Right kidney (tissue), 1 donor: Measurements from ENCODE around the gene PSTK.

ENCODE experiments used
- DNase-seq: peaks from one replicate; pipeline ENCODE4 v3.0.0-alpha.2; 2016

The PSTK gene

DNA sequence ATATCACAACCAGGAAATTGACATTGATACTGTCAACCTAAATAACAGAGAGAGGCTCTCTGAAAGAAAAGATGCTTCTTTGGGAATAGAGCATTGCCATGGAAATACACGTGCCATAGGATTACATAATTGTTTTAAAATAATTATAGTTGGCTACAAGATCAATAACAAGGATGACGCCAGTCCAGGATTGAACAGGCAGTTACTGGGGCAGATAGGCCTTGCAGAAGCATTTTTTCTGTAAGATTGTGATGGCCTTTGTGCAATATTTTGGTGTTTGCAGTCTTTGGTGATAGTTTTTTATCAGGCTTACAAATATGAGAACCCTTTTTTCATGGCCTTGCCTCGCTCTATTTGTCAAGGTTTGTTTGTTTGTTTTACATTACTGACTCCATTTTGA is 39.1 kb downstream of the PSTK start:
- no peak for DNase-seq

DNA sequence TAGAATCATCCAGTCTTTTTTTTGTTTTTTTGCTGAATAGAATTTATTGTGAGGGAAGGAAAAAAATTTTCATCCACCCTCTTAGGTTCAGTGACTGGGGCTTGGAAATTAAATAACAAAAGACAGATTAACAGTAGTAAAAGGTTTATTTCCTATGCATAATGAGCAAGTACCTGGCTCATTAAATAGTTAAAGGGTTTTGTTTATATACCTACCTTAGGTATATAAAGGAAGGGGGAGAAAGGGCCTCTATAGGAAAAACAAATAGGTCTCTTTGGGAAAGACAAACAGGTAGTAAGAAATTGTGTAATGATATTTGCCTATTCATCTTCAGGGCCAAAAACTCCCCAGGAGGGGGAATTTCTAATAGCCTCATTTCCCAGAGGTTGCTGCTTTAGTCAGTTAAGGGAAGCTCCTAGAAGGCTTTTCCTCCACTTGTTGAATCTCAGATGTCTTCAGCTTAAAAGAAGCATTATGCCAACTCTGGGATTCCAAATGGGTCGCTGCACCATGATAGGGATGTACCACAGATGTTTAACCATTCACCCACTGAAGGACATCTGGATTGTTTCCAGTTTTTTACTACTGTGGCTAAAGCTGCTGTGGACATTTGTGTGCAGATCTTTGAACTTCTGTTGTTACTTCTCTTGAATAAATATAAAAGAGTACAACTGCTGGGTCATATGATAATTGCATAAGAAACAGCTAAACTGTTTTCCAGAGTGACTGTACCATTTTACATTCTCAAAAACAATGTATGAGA is 39.9 kb downstream of the PSTK start:
- no peak for DNase-seq

DNA sequence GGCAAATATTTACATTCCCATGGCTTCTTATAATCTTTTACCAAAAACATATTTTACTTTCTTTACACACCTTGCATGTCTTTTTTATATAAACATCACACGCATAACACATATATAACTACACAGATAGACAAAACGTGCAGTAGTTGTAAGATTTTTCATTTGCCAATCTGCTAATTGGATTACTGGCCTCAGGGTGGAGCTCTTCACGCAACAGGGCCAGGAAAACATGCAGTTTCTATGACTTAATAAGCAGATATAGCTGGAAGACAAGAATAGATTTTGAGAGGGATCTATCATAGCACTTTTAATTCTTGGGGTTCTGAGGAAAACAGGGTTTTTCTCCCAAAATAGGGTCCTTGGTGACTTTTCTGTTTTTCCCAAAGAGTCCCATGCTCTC is 41.3 kb downstream of the PSTK start:
- no peak for DNase-seq

DNA sequence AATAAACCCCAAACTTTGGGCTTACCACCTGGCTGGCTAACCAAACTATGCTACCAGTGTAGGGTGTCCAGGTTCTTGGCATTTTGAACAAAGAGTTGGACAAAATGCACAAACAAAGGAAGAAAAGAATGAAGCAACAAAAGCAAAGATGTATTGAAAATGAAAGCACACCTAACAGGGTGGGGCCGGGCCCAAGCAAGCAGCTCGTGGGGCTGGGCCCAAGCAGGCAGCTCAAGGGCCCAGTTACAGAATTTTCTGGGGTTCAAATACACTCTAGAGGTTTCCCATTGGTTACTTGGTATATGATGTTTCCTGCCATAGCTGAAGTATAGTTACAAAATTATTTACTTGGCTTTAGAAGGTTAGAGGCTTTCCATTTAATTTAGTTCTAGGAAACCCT is 44.3 kb downstream of the PSTK start:
- no peak for DNase-seq

DNA sequence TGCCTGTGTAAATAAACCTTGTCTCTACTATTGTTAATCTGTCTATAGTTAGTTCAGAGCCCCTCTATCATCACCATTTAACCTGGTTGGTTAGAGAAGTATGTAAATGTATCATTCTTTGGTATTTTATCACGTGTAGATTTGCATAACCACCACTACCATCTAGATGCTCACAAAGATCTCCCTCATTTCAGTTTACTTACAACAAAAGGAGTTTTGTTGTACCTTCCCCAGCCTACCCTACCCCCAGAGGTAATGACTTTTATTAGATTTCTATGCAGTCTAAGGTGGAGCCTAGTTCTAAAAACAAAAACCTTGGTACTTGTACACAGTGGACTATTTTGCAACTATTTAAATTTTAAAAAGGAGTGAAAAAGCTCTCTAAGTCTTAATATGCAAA is 46.1 kb downstream of the PSTK start:
- no peak for DNase-seq

DNA sequence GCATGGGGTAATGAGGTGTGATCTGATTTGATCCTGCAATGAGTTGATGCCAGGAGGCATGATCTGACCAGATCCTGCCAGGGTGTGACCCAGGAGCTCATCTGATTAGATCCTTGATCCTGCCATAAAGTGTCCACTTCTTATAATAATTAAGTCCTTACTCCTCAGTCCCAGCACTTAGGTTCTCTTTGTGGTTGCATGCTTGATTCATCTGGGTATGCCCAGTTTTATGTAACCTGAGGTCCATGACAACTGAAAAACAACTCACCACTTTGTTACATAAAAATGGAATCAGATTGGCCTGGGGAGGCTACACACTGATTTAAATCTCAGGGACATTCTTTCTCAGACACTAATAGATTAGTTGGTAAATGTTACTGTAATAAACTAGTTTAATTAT is 47.7 kb downstream of the PSTK start:
- DNase-seq = no peak

DNA sequence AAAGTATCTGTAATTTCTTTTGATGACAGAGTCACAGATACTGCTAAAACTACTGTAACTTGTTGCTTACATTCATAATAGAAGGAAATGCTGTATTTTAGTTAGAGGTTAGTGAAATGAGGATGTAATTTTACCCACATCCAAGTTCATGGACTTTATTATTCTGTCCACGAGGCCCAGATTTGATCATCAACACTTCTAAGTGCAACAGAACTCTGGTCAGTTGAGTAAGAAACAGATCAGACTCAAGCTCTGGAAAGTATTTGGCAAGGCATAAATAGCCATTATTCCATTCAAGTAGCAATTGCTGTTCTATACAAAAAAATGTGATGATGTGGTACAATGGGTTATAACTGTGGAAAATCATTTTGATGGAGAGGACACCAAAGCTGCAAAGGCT is 50.9 kb downstream of the PSTK start:
- no peak for DNase-seq

DNA sequence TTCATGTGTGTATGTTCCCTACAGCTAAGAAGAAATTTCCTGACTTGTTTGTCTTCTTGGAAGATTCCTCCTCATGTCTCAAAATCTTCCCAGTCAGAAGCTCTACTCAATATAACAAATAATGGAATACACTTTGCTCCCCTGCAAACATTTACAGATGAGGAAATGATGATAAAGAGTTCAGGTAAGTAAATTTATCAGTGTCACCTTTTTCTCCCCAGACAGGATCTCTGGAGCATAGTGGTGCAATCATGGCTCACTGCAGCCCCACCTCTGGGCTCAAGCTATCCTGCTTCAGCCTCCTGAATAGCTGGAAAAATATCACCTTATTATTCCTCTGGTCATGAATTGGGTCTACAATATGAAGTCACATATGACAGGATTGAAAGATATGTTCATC is 54.1 kb downstream of the PSTK start:
- no peak for DNase-seq

DNA sequence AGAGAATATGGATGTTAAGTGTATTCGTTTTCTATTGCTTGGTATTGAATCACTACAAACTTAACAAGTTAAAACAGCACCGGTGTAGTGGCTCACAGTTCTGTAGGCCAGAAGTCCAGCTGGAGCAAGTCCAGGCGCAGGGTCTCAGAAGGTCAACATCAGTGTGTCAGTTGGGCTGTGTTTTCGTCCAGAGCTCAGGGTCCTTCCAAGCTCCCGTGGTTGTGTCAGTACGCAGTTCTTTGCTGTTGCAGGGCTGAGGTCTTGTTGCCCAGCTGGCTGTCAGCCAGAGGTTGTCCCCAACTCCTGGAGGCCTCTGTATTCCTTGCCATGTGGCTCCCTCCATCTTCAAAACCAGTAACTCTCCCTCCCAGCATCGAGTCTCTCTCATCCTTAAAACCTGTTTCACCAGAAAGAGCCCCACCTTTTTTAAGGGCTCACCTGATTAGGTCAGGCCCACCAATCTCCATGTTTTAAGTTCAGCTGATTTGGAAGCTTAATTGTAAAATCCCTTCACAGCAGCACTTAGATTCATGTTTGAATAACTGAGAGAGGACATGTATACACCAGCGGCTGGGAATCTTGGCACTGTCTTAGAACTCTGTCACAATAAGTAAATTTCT is 55.4 kb downstream of the PSTK start:
- DNase-seq = no peak

DNA sequence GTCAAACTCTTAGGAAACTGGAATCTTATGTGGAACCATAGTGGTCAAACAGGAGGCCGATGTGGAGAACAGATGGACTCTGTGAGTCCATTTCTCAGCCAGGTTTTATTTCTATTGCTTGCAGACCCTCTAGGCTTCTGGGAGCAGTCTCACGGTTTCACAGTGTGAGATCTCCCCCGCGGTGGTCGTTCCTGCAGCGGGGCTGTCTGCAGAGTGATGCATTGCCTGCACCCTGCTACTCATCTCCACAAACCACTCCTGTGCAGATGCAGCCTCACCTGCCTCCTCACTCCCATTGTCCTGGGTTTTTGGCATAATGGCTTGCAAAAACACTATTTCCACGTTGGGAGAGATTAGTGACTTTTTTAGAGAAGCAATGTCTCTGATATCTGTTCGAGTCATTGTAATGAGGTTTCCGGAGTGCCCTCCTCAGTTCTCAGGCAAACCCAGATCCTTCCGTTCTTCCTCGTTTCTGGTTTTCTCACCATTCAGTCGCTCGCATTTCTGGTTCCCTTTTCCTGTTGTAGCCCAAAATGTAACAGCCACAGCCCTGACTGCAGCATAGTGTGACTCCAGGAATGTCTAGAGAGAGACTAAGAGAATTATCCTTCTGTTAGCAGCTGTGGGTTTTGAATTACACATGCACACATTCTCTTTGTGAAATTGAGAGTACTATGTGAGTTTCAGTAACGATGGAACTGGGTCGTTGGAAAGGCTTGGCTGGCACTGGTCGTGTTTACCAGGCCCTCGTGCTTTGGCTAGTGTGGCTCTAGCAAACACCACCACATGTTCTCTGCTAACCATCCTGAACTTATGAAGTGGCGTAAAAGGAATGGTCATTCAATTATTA is 58.8 kb downstream of the PSTK start:
- DNase-seq = no peak

DNA sequence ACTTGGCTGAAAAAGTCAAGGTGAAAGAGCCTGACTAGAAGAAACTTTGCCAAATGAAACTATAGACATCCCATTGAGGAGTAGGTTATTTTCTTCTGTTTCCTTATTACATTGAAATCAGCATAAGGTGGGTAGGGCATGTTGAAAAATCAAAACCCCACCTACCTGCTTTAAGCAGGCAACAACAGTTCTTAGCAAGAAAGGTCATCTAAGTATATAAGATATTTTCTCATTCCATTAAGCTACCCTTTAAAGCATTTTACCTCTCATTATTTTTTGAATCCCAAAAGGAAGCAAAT is 59.4 kb downstream of the PSTK start:
- DNase-seq = no peak
